ENCODE results near the gene EHD4.

EHD4 gene

GRCh38 chr15:41905036-41905793 is 67.1 kb downstream of the EHD4 start:
- Histone ChIP-seq H3K36me3 (ENCODE audit: insufficient read depth, low read length) (peaks cover 17% of the 10 kb centered on the region), H3K9me3 (ENCODE audit: low read length) (no peaks in the 10 kb centered on the region), H3K4me1 (ENCODE audit: insufficient read depth, low read length) (no peaks in the 10 kb centered on the region), H3K9ac (ENCODE audit: low read length) (no peak overlapping the region), H3K27me3 (ENCODE audit: control insufficient read depth in 1 of 2, insufficient read depth in 2 of 2, low read length in 2 of 2) (no peaks in the 10 kb centered on the region), H3K4me3 (ENCODE audit: low read depth in 1 of 2, low read length in 2 of 2) (no peak overlapping the region), H3K27ac (ENCODE audit: low read depth, low read length) (no peak overlapping the region)

GRCh38 chr15:41904541-41905005 is 67.8 kb downstream of the EHD4 start:
- Histone ChIP-seq H3K27ac (ENCODE audit: low read depth, low read length) (no peak overlapping the region), H3K9me3 (ENCODE audit: low read length) (no peaks in the 10 kb centered on the region), H3K36me3 (ENCODE audit: insufficient read depth, low read length) (peaks cover 16% of the 10 kb centered on the region), H3K27me3 (ENCODE audit: control insufficient read depth in 1 of 2, insufficient read depth in 2 of 2, low read length in 2 of 2) (no peaks in the 10 kb centered on the region), H3K4me3 (ENCODE audit: low read depth in 1 of 2, low read length in 2 of 2) (no peak overlapping the region), H3K9ac (ENCODE audit: low read length) (no peak overlapping the region), H3K4me1 (ENCODE audit: insufficient read depth, low read length) (no peaks in the 10 kb centered on the region)

GRCh38 chr15:41903782-41904181 is 68.6 kb downstream of the EHD4 start:
- Histone ChIP-seq H3K27me3 (ENCODE audit: control insufficient read depth in 1 of 2, insufficient read depth in 2 of 2, low read length in 2 of 2) (no peaks in the 10 kb centered on the region), H3K27ac (ENCODE audit: low read depth, low read length) (no peak overlapping the region), H3K9ac (ENCODE audit: low read length) (no peak overlapping the region), H3K4me3 (ENCODE audit: low read depth in 1 of 2, low read length in 2 of 2) (no peak overlapping the region), H3K9me3 (ENCODE audit: low read length) (no peaks in the 10 kb centered on the region), H3K4me1 (ENCODE audit: insufficient read depth, low read length) (no peaks in the 10 kb centered on the region), H3K36me3 (ENCODE audit: insufficient read depth, low read length) (peaks cover 11% of the 10 kb centered on the region)

GRCh38 chr15:41901431-41901830 is 70.9 kb downstream of the EHD4 start:
- H3K9ac ChIP-seq (ENCODE audit: low read length), result no peak overlapping the region
- H3K9me3 ChIP-seq (ENCODE audit: low read length), result no peaks in the 10 kb centered on the region
- H3K27me3 ChIP-seq (ENCODE audit: control insufficient read depth in 1 of 2, insufficient read depth in 2 of 2, low read length in 2 of 2), result no peaks in the 10 kb centered on the region
- H3K36me3 ChIP-seq (ENCODE audit: insufficient read depth, low read length), result peaks cover 5% of the 10 kb centered on the region
- no peak overlapping the region for H3K27ac ChIP-seq (ENCODE audit: low read depth, low read length)
- H3K4me1 ChIP-seq (ENCODE audit: insufficient read depth, low read length), result no peaks in the 10 kb centered on the region
- no peak overlapping the region for H3K4me3 ChIP-seq (ENCODE audit: low read depth in 1 of 2, low read length in 2 of 2)

- Histone ChIP-seq H3K27me3 (ENCODE audit: control insufficient read depth in 1 of 2, insufficient read depth in 2 of 2, low read length in 2 of 2) (no peaks in the 10 kb centered on the region), H3K4me1 (ENCODE audit: insufficient read depth, low read length) (no peaks in the 10 kb centered on the region), H3K9me3 (ENCODE audit: low read length) (no peaks in the 10 kb centered on the region), H3K36me3 (ENCODE audit: insufficient read depth, low read length) (peaks cover 5% of the 10 kb centered on the region), H3K27ac (ENCODE audit: low read depth, low read length) (no peak overlapping the region), H3K9ac (ENCODE audit: low read length) (no peak overlapping the region), H3K4me3 (ENCODE audit: low read depth in 1 of 2, low read length in 2 of 2) (no peak overlapping the region)
Observed at GRCh38 chr15:41900526-41901380, 71.6 kb downstream of the EHD4 start.

- Histone ChIP-seq H3K9me3 (ENCODE audit: low read length) (no peaks in the 10 kb centered on the region), H3K36me3 (ENCODE audit: insufficient read depth, low read length) (peaks cover 5% of the 10 kb centered on the region), H3K27ac (ENCODE audit: low read depth, low read length) (no peak overlapping the region), H3K27me3 (ENCODE audit: control insufficient read depth in 1 of 2, insufficient read depth in 2 of 2, low read length in 2 of 2) (no peaks in the 10 kb centered on the region), H3K4me3 (ENCODE audit: low read depth in 1 of 2, low read length in 2 of 2) (no peak overlapping the region), H3K9ac (ENCODE audit: low read length) (no peak overlapping the region), H3K4me1 (ENCODE audit: insufficient read depth, low read length) (peaks cover 3% of the 10 kb centered on the region)
Observed at GRCh38 chr15:41899854-41900442, 72.4 kb downstream of the EHD4 start.

DNA sequence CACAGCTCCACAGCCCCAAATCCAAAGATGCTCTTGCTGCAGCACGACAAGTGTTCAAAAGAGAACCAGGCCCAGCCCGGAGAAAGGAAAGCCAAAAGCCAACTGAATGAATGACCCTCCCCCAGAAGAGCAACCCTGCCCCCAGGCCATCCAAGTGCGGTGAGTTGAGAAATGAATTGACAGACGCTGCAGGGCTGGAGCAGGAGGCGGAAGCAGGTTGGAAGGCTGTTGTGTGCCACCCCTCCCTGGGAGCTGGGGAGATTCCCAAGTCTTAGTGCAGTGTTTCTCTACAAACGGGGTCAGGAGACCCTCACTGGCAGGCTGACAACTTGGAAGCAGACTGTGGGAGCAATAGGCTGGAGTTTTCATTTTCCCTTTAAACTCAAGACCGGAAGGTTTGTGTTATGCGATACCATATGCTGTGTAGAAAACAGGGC is 75.0 kb downstream of the EHD4 start:
- H3K27ac ChIP-seq (ENCODE audit: low read depth, low read length), result no peak overlapping the region
- H3K4me1 ChIP-seq (ENCODE audit: insufficient read depth, low read length), result peaks cover 22% of the 10 kb centered on the region
- H3K4me3 ChIP-seq (ENCODE audit: low read depth in 1 of 2, low read length in 2 of 2), result no peak overlapping the region
- no peak overlapping the region for H3K9ac ChIP-seq (ENCODE audit: low read length)
- no peaks in the 10 kb centered on the region for H3K9me3 ChIP-seq (ENCODE audit: low read length)
- no peaks in the 10 kb centered on the region for H3K27me3 ChIP-seq (ENCODE audit: control insufficient read depth in 1 of 2, insufficient read depth in 2 of 2, low read length in 2 of 2)
- H3K36me3 ChIP-seq (ENCODE audit: insufficient read depth, low read length), result peaks cover 5% of the 10 kb centered on the region

- Histone ChIP-seq H3K4me3 (ENCODE audit: low read depth in 1 of 2, low read length in 2 of 2) (no peak overlapping the region), H3K9ac (ENCODE audit: low read length) (no peak overlapping the region), H3K27ac (ENCODE audit: low read depth, low read length) (no peak overlapping the region), H3K27me3 (ENCODE audit: control insufficient read depth in 1 of 2, insufficient read depth in 2 of 2, low read length in 2 of 2) (no peaks in the 10 kb centered on the region), H3K9me3 (ENCODE audit: low read length) (no peaks in the 10 kb centered on the region), H3K4me1 (ENCODE audit: insufficient read depth, low read length) (peaks cover 24% of the 10 kb centered on the region), H3K36me3 (ENCODE audit: insufficient read depth, low read length) (no peaks in the 10 kb centered on the region)
Observed at GRCh38 chr15:41896566-41896965, 75.8 kb downstream of the EHD4 start.

- Histone ChIP-seq H3K36me3 (ENCODE audit: insufficient read depth, low read length) (no peaks in the 10 kb centered on the region), H3K27me3 (ENCODE audit: control insufficient read depth in 1 of 2, insufficient read depth in 2 of 2, low read length in 2 of 2) (no peaks in the 10 kb centered on the region), H3K4me1 (ENCODE audit: insufficient read depth, low read length) (peaks cover 24% of the 10 kb centered on the region), H3K4me3 (ENCODE audit: low read depth in 1 of 2, low read length in 2 of 2) (no peak overlapping the region), H3K9me3 (ENCODE audit: low read length) (no peaks in the 10 kb centered on the region), H3K9ac (ENCODE audit: low read length) (no peak overlapping the region), H3K27ac (ENCODE audit: low read depth, low read length) (no peak overlapping the region)
Observed at GRCh38 chr15:41895957-41896356, 76.4 kb downstream of the EHD4 start.

DNA sequence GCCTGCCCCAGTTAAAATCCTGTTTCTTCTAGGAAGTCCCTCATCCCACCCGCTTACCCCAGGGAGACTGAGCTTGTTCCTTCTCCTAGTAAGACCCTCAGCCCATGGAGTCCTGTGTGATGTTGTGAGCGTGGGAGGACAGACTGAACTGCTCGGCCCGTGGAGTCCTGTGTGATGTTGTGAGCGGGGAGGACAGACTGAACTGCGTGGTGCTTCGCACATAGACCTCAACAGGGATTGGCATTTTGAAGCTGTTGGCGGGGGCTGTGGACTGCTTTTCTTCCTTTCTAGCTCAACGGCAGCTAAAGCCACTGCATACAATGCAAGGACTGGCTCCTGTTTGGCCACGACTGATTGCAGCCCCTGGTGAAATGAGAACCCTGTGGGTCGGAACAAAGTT is 76.9 kb downstream of the EHD4 start:
- H3K27ac ChIP-seq (ENCODE audit: low read depth, low read length), result no peak overlapping the region
- no peaks in the 10 kb centered on the region for H3K36me3 ChIP-seq (ENCODE audit: insufficient read depth, low read length)
- no peaks in the 10 kb centered on the region for H3K27me3 ChIP-seq (ENCODE audit: control insufficient read depth in 1 of 2, insufficient read depth in 2 of 2, low read length in 2 of 2)
- no peak overlapping the region for H3K9ac ChIP-seq (ENCODE audit: low read length)
- peaks cover 24% of the 10 kb centered on the region for H3K4me1 ChIP-seq (ENCODE audit: insufficient read depth, low read length)
- no peaks in the 10 kb centered on the region for H3K9me3 ChIP-seq (ENCODE audit: low read length)
- no peak overlapping the region for H3K4me3 ChIP-seq (ENCODE audit: low read depth in 1 of 2, low read length in 2 of 2)

GRCh38 chr15:41894791-41895463 is 77.4 kb downstream of the EHD4 start:
- H3K27me3 ChIP-seq (ENCODE audit: control insufficient read depth in 1 of 2, insufficient read depth in 2 of 2, low read length in 2 of 2), result no peaks in the 10 kb centered on the region
- peak overlapping the region in 1 of 2 donors; percentile 16 for H3K4me3 ChIP-seq (ENCODE audit: low read depth in 1 of 2, low read length in 2 of 2)
- H3K27ac ChIP-seq (ENCODE audit: low read depth, low read length), result no peak overlapping the region
- H3K9ac ChIP-seq (ENCODE audit: low read length), result no peak overlapping the region
- peaks cover 24% of the 10 kb centered on the region for H3K4me1 ChIP-seq (ENCODE audit: insufficient read depth, low read length)
- no peaks in the 10 kb centered on the region for H3K36me3 ChIP-seq (ENCODE audit: insufficient read depth, low read length)
- H3K9me3 ChIP-seq (ENCODE audit: low read length), result no peaks in the 10 kb centered on the region
